Cerebellar cortex (tissue), 1 donor: Measurements from ENCODE around the gene PCDHGA8.
"Not testable (repeated sequence)": the region's sequence is repeated elsewhere in the genome, so short reads cannot be mapped to it uniquely, and the experiment has no call there.

ENCODE experiments used
- DNase-seq: peaks from one replicate; pipeline ENCODE4 v3.0.0-alpha.2; 2015; ENCODE audit warnings: low spot score

PCDHGA8 gene

DNA sequence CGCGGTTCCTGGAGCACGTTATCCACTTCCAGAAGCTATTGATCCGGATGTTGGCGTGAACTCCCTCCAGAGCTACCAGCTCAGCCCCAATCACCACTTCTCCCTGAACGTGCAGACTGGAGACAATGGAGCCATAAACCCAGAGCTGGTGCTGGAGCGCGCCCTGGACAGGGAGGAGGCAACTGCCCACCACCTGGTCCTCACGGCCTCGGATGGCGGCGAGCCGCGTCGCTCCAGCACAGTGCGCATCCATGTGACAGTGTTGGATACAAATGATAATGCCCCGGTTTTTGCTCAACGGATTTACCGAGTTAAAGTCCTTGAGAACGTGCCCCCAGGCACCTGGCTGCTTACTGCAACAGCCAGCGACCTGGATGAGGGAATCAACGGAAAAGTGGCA is 11.0 kb downstream of the PCDHGA8 start:
- DNase-seq, result no peak

DNA sequence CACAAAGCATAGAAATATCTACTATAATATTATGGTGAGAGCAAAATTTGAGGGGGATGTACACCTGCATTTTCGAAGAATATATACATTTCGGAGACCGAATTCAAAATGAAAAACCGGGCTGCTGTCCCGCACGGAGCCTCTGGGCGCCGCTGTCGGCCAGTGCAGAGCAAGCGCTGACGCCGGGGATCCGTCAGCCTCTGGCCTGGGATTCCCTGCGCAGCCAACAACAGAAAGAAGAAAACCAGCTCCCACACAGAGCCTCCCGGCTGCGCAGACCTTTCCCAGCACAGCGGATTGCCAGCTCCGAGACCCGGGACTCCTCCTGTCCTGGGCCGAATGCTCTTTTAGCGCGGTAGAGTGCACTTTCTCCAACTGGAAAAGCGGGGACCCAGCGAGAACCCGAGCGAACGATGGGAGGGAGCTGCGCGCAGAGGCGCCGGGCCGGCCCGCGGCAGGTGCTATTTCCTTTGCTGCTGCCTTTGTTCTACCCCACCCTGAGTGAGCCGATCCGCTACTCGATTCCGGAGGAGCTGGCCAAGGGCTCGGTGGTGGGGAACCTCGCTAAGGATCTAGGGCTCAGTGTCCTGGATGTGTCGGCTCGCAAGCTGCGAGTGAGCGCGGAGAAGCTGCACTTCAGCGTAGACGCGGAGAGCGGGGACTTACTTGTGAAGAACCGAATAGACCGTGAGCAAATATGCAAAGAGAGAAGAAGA is 15.5 kb downstream of the PCDHGA8 start, which contains the start of gene PCDHGB6:
TSS of gene PCDHGB6 (plus strand) at position 232 of the 716 bp plus-strand sequence. CDS start at position 414, 182 bp downstream.
- DNase-seq, result not testable (repeated sequence)

DNA sequence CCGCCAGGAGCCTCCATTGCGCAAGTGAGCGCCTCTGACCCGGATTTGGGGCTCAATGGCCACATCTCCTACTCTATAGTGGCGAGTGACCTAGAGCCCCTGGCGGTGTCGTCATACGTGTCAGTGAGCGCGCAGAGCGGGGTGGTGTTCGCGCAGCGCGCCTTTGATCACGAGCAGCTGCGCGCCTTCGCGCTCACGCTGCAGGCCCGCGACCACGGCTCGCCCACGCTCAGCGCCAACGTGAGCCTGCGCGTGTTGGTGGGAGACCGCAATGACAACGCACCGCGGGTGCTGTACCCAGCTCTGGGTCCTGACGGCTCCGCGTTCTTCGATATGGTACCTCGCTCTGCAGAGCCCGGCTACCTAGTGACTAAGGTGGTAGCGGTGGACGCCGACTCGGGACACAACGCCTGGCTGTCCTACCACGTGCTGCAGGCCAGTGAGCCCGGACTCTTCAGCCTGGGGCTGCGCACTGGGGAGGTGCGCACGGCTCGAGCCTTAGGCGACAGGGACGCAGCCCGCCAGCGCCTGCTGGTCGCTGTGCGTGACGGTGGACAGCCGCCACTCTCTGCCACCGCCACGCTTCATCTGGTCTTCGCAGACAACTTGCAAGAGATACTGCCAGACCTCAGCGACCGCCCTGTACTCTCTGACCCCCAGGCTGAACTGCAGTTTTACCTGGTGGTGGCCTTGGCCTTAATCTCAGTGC is 17.3 kb downstream of the PCDHGA8 start:
- no peak for DNase-seq

DNA sequence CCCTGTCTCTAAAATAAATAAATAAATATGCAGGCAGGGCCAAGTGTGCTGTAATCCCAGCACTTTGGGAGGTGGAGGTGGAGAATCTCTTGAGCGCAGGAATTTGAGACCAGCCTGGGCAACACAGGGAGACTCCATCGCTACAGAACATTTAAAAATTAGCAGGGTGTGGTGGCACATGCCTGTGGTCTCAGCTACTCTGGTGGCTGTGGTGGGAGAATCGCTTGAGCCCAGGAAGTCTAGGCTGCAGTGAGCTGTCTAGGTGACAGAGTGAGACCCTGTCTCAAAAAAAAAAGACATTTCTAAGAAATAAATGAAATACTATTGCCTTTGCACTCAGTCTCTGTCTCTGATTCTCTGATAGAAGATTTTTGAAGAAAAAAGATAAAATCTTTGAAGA is 19.1 kb downstream of the PCDHGA8 start:
- DNase-seq, result no peak

DNA sequence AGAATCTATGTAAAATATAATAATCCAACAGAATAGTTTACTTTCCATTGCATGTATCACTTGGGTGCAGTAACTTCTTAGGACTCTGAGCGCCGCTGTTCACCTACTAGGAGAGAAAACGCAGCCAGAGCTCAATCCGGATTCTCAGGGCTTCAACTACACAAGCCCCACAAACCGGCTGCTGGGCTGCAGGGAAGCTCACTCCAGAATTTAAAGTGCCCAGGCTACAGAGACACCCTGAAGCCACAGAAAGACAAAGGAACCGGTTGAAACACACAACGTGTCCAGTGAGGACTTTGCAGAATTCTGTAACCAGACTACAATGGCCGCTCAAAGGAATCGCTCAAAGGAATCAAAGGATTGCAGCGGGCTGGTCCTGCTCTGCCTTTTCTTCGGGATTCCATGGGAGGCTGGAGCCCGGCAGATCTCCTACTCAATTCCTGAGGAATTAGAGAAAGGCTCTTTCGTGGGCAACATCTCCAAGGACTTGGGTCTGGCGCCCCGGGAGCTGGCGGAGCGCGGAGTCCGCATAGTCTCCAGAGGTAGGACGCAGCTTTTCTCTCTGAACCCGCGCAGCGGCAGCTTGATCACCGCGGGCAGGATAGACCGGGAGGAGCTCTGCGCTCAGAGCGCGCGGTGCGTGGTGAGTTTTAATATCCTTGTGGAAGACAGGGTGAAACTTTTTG is 20.6 kb downstream of the PCDHGA8 start, which contains the start of gene PCDHGA10:
TSS of gene PCDHGA10 (plus strand) at position 134 of the 686 bp plus-strand sequence. CDS start at position 323, 189 bp downstream.
- peak; percentile 45 for DNase-seq

DNA sequence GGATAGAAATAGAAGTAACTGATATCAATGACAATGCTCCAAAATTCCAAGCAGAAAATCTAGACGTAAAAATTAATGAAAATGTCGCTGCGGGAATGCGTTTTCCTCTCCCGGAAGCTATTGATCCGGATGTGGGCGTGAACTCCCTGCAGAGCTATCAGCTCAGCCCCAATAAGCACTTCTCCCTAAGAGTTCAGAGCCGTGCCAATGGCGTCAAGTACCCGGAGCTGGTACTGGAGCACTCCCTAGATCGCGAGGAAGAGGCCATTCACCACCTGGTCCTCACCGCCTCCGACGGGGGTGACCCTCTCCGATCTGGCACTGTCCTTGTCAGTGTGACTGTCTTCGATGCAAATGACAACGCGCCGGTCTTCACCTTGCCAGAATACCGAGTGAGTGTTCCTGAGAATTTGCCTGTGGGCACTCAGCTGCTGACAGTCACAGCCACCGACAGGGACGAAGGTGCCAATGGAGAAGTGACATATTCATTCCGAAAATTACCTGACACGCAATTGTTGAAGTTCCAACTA is 21.2 kb downstream of the PCDHGA8 start:
- no peak for DNase-seq

DNA sequence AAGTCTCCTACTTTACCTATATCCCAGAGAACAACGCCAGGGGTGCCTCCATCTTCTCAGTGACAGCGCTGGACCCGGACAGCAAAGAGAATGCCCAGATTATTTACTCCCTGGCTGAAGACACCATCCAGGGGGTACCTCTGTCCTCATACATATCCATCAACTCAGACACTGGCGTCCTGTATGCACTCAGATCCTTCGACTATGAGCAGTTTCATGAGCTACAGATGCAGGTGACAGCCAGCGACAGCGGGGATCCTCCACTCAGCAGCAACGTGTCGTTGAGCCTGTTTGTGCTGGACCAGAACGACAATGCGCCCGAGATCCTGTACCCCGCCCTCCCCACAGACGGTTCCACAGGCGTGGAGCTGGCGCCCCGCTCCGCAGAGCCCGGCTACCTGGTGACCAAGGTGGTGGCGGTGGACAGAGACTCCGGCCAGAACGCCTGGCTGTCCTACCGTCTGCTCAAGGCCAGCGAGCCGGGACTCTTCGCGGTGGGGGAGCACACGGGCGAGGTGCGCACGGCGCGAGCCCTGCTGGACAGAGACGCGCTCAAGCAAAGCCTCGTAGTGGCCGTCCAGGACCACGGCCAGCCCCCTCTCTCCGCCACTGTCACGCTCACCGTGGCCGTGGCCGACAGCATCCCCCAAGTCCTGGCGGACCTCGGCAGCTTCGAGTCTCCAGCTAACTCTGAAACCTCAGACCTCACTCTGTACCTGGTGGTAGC is 22.3 kb downstream of the PCDHGA8 start:
- DNase-seq, result not testable (repeated sequence)

DNA sequence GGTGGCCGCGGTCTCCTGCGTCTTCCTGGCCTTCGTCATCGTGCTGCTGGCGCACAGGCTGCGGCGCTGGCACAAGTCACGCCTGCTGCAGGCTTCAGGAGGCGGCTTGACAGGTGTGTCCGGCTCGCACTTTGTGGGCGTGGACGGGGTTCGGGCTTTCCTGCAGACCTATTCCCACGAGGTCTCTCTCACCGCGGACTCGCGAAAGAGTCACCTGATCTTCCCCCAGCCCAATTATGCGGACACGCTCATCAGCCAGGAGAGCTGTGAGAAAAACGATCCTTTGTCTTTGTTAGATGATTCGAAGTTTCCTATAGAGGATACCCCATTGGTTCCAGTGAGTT is 22.8 kb downstream of the PCDHGA8 start:
- DNase-seq, result not testable (repeated sequence)

DNA sequence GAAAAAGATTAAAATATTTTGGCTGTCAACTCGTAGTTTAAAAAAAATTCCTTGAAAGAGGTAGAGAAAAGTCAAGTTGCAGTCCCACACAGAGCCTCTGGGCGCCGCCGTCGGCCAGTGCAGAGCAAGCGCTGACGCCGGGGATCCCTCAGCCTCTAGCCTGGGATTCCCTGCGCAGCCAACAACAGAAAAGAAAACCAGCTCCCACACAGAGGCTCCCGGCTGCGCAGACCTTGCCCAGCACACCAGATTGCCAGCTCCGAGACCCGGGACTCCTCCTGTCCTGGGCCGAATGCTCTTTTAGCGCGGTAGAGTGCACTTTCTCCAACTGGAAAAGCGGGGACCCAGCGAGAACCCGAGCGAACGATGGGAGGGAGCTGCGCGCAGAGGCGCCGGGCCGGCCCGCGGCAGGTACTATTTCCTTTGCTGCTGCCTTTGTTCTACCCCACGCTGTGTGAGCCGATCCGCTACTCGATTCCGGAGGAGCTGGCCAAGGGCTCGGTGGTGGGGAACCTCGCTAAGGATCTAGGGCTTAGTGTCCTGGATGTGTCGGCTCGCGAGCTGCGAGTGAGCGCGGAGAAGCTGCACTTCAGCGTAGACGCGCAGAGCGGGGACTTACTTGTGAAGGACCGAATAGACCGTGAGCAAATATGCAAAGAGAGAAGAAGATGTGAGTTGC is 25.2 kb downstream of the PCDHGA8 start, which contains the start of gene PCDHGB7:
TSS of gene PCDHGB7 (plus strand) at position 184 of the 679 bp plus-strand sequence. CDS start at position 367, 183 bp downstream.
- DNase-seq, result peak; percentile 73

DNA sequence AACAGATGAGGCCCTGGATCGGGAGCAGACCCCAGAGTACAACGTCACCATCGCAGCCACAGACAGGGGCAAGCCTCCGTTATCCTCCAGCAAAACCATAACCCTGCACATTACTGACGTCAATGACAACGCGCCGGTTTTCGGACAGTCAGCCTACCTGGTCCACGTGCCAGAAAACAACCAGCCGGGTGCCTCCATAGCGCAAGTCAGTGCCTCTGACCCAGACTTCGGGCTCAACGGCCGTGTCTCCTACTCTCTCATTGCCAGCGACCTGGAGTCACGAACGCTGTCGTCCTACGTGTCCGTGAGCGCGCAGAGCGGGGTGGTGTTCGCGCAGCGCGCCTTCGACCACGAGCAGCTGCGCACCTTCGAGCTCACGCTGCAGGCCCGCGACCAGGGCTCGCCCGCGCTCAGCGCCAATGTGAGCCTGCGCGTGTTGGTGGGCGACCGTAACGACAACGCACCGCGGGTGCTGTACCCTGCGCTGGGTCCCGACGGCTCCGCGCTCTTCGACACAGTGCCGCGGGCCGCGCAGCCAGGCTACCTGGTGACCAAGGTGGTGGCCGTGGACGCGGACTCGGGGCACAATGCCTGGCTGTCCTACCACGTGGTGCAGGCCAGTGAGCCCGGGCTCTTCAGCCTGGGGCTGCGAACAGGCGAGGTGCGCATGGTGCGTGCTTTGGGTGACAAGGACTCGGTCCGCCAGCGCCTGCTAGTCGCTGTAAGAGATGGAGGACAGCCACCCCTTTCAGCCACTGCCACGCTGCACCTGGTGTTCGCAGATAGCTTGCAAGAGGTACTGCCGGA is 26.8 kb downstream of the PCDHGA8 start:
- no peak for DNase-seq

DNA sequence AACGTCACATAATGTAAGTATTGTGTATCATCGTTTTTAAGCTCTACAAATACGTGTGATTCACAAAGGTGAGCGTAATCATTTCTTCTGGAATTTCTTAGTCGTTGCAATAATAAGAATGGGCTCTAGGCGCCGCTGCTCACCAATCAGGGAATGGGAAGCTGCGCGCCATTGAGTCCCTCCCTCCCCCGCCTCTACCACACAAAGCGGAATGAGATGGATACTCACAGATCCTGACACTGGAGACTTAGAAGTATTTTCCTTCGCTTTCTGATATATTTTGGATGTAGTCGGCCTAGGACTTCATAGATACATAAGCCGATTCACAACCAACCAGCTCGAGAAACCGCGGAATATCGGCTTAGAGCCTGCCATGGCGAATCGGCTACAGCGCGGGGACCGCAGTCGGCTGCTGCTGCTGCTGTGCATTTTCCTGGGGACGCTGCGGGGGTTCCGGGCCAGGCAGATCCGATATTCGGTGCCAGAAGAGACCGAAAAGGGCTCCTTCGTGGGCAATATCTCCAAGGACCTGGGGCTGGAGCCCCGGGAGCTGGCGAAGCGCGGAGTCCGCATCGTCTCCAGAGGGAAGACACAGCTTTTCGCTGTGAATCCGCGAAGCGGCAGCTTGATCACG is 28.5 kb downstream of the PCDHGA8 start, which contains the start of gene PCDHGA11:
TSS of gene PCDHGA11 (plus strand) at position 197 of the 634 bp plus-strand sequence. CDS start at position 374, 177 bp downstream.
- no peak for DNase-seq

DNA sequence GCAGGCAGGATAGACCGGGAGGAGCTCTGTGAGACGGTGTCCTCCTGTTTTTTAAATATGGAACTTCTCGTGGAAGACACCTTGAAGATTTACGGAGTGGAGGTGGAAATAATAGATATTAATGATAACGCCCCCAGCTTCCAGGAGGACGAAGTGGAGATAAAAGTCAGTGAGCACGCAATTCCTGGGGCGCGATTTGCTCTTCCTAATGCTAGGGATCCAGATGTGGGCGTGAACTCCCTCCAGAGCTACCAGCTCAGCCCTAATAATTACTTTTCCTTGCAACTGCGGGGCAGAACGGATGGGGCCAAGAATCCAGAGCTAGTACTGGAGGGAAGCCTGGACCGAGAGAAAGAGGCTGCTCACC is 29.0 kb downstream of the PCDHGA8 start:
- DNase-seq, result no peak

DNA sequence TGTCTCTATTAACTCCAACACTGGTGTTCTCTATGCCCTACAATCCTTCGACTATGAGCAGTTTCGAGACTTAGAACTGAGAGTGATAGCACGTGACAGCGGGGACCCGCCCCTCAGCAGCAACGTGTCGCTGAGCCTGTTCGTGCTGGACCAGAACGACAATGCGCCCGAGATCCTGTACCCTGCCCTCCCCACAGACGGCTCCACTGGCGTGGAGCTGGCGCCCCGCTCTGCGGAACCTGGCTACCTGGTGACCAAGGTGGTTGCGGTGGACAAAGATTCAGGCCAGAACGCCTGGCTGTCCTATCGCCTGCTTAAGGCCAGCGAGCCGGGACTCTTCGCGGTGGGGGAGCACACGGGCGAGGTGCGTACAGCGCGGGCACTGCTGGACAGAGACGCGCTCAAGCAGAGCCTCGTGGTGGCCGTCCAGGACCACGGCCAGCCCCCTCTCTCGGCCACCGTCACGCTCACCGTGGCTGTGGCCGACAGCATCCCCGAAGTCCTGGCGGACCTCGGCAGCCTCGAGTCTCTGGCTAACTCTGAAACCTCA is 30.4 kb downstream of the PCDHGA8 start:
- DNase-seq, result no peak

DNA sequence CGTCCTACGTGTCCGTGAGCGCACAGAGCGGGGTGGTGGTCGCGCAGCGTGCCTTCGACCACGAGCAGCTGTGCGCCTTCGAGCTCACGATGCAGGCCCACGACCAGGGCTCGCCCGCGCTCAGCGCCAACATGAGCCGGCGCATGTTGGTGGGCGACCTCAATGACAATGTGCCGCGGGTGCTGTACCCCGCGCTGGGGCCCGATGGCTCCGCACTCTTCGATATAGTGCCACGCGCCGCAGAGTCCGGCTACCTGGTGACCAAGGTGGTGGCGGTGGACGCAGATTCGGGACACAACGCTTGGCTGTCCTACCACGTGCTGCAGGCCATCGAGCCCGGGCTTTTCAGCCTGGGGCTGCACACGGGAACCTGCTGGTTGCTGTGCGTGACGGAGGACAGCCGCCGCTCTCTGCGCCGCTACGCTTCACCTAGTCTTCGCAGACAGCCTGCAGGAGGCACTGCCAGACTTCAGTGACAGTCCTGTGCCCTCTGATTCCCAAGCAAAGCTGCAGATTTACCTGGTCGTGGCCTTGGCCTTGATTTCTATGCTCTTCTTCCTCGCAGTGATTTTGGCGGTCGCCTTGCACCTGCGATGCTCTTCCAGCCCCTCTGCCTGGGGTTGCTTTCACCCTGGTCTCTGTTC is 35.5 kb downstream of the PCDHGA8 start:
- no peak for DNase-seq

DNA sequence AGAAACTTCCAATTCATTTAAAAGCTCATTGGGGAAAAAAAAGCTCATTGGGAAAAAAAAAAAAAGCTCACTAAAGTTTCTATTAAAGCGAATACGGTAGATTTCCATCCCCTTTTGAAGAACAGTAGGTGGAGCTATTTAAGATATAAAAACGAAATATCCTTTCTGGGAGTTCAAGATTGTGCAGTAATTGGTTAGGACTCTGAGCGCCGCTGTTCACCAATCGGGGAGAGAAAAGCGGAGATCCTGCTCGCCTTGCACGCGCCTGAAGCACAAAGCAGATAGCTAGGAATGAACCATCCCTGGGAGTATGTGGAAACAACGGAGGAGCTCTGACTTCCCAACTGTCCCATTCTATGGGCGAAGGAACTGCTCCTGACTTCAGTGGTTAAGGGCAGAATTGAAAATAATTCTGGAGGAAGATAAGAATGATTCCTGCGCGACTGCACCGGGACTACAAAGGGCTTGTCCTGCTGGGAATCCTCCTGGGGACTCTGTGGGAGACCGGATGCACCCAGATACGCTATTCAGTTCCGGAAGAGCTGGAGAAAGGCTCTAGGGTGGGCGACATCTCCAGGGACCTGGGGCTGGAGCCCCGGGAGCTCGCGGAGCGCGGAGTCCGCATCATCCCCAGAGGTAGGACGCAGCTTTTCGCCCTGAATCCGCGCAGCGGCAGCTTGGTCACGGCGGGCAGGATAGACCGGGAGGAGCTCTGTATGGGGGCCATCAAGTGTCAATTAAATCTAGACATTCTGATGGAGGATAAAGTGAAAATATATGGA is 38.1 kb downstream of the PCDHGA8 start, which contains the start of gene PCDHGA12:
TSS of gene PCDHGA12 (plus strand) at position 176 of the 782 bp plus-strand sequence. CDS start at position 429, 253 bp downstream.
- DNase-seq, result no peak

DNA sequence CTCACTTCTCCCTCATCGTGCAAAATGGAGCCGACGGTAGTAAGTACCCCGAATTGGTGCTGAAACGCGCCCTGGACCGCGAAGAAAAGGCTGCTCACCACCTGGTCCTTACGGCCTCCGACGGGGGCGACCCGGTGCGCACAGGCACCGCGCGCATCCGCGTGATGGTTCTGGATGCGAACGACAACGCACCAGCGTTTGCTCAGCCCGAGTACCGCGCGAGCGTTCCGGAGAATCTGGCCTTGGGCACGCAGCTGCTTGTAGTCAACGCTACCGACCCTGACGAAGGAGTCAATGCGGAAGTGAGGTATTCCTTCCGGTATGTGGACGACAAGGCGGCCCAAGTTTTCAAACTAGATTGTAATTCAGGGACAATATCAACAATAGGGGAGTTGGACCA is 38.9 kb downstream of the PCDHGA8 start:
- no peak for DNase-seq

DNA sequence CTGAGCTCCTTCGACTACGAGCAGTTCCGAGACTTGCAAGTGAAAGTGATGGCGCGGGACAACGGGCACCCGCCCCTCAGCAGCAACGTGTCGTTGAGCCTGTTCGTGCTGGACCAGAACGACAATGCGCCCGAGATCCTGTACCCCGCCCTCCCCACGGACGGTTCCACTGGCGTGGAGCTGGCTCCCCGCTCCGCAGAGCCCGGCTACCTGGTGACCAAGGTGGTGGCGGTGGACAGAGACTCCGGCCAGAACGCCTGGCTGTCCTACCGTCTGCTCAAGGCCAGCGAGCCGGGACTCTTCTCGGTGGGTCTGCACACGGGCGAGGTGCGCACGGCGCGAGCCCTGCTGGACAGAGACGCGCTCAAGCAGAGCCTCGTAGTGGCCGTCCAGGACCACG is 39.9 kb downstream of the PCDHGA8 start:
- not testable (repeated sequence) for DNase-seq

DNA sequence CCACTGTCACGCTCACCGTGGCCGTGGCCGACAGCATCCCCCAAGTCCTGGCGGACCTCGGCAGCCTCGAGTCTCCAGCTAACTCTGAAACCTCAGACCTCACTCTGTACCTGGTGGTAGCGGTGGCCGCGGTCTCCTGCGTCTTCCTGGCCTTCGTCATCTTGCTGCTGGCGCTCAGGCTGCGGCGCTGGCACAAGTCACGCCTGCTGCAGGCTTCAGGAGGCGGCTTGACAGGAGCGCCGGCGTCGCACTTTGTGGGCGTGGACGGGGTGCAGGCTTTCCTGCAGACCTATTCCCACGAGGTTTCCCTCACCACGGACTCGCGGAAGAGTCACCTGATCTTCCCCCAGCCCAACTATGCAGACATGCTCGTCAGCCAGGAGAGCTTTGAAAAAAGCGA is 40.3 kb downstream of the PCDHGA8 start:
- DNase-seq, result not testable (repeated sequence)
